GM12892 (cell line): ENCODE data around the gene MRE11.

Experiments used
- POLR2A ChIP-seq: IDR thresholded peaks from 2 replicates; pipeline ENCODE4 v1.6.1; 2011; ENCODE audit warnings: low read depth, low read length, control low read depth
- POLR2AphosphoS5 ChIP-seq: IDR thresholded peaks from 2 replicates; pipeline ENCODE4 v1.6.1; 2011; ENCODE audit warnings: low read depth, low read length, control low read depth
- TAF1 ChIP-seq: IDR thresholded peaks from 2 replicates; pipeline ENCODE4 v1.6.1; 2011; ENCODE audit warnings: low read depth, mild to moderate bottlenecking, control low read depth, low read length, borderline replicate concordance

DNA sequence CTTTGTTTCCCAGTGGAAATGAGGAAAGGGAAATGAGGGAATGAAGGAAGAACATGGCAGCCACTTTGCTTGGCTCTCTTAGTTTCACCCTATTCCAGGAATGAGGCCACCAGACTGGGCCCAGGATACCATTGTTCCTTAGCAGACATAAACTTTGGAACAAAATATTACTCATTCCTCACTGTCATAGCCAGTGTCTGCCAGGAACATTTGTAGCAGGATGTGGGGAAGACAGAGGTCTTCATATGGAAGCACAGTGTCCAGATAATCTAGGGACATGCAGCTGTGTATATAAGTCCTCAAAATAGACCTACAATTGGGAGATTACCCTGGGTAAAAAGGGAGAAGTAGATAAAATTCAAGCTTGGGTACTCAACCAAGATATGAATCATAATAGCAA, 34.9 kb upstream of the MRE11 start:
- TF ChIP-seq POLR2AphosphoS5 = no peak
- TF ChIP-seq POLR2A = no peak
- TF ChIP-seq TAF1 = no peak
